Inferior parietal cortex (tissue), 1 donor: ENCODE measurements around the gene RET.

Experiments used
- DNase-seq: peaks from one replicate; pipeline ENCODE4 v3.0.0-alpha.2; 2016; ENCODE audit errors: extremely low spot score

Gene RET

DNA sequence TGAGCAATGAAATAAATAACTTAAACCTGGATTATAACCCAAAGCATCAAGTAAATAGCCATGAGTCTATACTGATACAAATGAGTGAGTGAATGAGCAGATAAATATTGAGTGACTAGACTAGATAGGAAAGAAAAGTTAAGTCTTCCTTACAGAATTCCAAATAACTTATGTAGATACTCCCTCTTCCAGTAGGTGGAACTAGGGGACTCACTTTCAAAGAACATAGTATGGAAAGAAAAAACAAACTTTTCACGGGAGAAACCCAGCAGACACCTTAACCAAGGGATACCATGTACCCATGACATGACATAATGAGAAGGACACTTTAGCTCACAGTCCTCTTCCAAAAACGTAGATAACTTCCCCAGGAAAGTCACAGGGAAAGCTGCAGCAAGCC lies 93.6 kb downstream of the RET start:
- DNase-seq = no peak

DNA sequence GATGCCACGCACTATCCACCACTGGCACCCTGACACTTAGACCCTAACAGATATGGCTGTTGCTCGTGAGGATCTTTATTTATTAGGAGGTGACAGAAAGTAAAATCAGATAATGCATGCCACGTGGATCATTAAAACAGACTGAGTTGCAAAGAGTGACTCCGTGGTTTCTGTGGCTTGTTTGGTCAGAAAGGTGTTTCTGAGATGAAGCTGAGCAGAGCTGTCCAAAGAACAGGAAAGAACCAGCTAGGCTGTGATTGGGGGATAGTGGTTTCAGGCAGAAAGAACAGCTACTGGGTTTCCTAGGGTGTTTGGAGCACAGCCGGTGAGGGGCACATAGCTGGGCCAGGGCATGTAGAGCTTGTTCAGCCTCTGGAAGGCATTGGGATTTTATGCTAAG lies 95.8 kb downstream of the RET start:
- no peak for DNase-seq

DNA sequence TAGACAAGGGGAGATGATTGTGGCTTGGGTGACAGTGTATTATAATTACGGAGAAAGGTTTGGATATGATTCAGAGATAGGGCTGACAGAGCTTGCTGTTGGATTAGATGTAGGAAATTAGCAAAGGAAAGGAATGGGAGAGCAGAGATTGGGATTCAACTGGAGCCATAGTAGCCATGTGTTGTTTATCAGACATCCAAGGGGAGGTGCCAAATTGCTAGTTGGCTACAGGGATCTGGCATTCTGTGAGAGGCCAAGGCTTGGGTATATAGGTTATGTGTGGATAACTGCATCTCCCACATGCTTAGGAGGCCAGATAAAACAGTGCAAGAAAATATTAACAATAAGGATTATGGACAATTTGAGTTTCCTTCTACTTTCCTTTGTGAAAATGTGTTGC lies 96.3 kb downstream of the RET start:
- DNase-seq = no peak

DNA sequence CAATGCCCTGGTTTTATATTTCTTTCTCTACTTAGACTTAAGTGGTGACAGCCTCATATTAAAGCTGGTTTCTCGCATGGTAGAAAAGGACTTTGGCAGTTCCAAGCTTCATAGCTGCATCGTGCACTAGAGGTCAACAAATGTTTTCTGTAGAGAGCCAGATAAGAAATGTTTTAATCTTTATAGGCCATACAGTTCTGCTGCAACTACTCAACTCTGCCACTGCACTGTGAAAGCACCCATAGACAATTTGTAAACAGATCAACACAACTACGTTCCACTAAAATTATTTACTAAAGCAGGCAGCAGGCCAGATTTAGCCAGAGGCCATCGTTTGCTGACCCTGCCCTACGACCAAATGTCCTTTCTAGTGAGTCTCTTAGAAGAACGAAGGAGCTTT lies 98.1 kb downstream of the RET start:
- no peak for DNase-seq

DNA sequence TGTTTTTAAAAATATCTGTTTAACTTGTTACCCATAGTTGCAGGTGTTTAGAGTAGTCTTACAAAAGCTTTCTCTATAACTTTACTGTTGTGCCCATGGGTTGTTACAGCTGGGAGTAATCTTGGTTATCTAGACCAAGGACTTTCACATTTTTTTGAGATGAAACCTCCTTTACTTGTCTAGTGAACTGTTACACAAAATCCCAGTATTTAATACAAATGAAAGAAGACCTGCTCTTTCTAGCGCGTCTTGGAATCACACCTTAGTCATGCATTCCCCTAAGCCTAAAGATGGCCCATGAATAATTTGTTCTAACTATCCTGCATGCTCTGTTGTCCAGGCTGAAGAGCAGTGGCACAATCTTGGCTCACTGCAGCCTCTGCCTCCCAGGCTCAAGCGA lies 99.4 kb downstream of the RET start:
- no peak for DNase-seq

DNA sequence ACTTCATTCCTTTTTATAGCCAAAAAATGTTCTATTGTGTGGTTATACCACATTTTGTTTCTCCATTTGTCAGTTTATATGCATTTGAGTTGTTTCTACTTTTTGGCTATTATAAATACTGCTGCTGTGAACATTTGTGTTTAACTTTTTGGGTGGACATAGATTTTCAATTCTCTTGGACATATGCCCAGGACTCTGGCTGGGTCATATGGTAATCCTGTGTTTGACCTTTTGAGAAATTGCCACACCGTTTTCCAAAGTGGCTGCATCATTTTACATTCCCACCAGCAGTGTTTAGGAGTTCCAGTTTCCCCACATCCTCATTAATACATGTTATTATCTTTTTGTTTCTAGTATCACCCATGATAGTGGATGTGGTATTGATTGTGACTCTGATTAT lies 100.7 kb downstream of the RET start:
- DNase-seq = no peak
